ENCODE data around the gene SNCAIP.

The SNCAIP gene

GRCh38 chr5:122430319-122430586 is 118.2 kb downstream of the SNCAIP start:
- H3K4me3 Mint-ChIP-seq, result no peak overlapping the region
- no peaks in the 10 kb centered on the region for H3K36me3 Mint-ChIP-seq (ENCODE audit: low read depth)
- ATAC-seq (no peak), DNase-seq (no peak)
- H3K4me1 Mint-ChIP-seq, result no peaks in the 10 kb centered on the region
- H3K9me3 Mint-ChIP-seq, result peaks cover 8% of the 10 kb centered on the region
- H3K27me3 Mint-ChIP-seq, result no peaks in the 10 kb centered on the region
- H3K27ac Mint-ChIP-seq, result no peak overlapping the region

GRCh38 chr5:122431298-122431697 is 119.3 kb downstream of the SNCAIP start:
- no peak for DNase-seq
- H3K36me3 Mint-ChIP-seq (ENCODE audit: low read depth), result no peaks in the 10 kb centered on the region
- no peak for ATAC-seq
- no peaks in the 10 kb centered on the region for H3K4me1 Mint-ChIP-seq
- no peaks in the 10 kb centered on the region for H3K27me3 Mint-ChIP-seq
- no peak overlapping the region for H3K27ac Mint-ChIP-seq
- H3K9me3 Mint-ChIP-seq, result peaks cover 8% of the 10 kb centered on the region
- no peak overlapping the region for H3K4me3 Mint-ChIP-seq

GRCh38 chr5:122434205-122434970 is 122.4 kb downstream of the SNCAIP start:
- Mint-ChIP-seq H3K4me1 (no peaks in the 10 kb centered on the region), H3K36me3 (ENCODE audit: low read depth) (no peaks in the 10 kb centered on the region), H3K4me3 (no peak overlapping the region), H3K27ac (no peak overlapping the region), H3K9me3 (peaks cover 4% of the 10 kb centered on the region), H3K27me3 (no peaks in the 10 kb centered on the region)
- DNase-seq (no peak), ATAC-seq (no peak)

- peaks cover 4% of the 10 kb centered on the region for H3K9me3 Mint-ChIP-seq
- H3K27ac Mint-ChIP-seq, result no peak overlapping the region
- no peak for DNase-seq
- H3K36me3 Mint-ChIP-seq (ENCODE audit: low read depth), result no peaks in the 10 kb centered on the region
- no peaks in the 10 kb centered on the region for H3K27me3 Mint-ChIP-seq
- no peak overlapping the region for H3K4me3 Mint-ChIP-seq
- no peaks in the 10 kb centered on the region for H3K4me1 Mint-ChIP-seq
- ATAC-seq, result no peak
Observed at GRCh38 chr5:122435234-122435633, 123.2 kb downstream of the SNCAIP start.

GRCh38 chr5:122435761-122436160 is 123.7 kb downstream of the SNCAIP start:
- no peaks in the 10 kb centered on the region for H3K4me1 Mint-ChIP-seq
- peaks cover 4% of the 10 kb centered on the region for H3K9me3 Mint-ChIP-seq
- ATAC-seq (no peak), DNase-seq (no peak)
- H3K27ac Mint-ChIP-seq, result no peak overlapping the region
- no peak overlapping the region for H3K4me3 Mint-ChIP-seq
- no peaks in the 10 kb centered on the region for H3K36me3 Mint-ChIP-seq (ENCODE audit: low read depth)
- no peaks in the 10 kb centered on the region for H3K27me3 Mint-ChIP-seq

- H3K4me3 Mint-ChIP-seq, result no peak overlapping the region
- DNase-seq (no peak), ATAC-seq (no peak)
- no peak overlapping the region for H3K27ac Mint-ChIP-seq
- H3K4me1 Mint-ChIP-seq, result no peaks in the 10 kb centered on the region
- peaks cover 4% of the 10 kb centered on the region for H3K9me3 Mint-ChIP-seq
- peaks cover 2% of the 10 kb centered on the region for H3K27me3 Mint-ChIP-seq
- H3K36me3 Mint-ChIP-seq (ENCODE audit: low read depth), result no peaks in the 10 kb centered on the region
Observed at GRCh38 chr5:122436615-122437014, 124.6 kb downstream of the SNCAIP start.

- peaks cover 3% of the 10 kb centered on the region for H3K27me3 Mint-ChIP-seq
- H3K9me3 Mint-ChIP-seq, result no peaks in the 10 kb centered on the region
- ATAC-seq (no peak), DNase-seq (no peak)
- H3K27ac Mint-ChIP-seq, result no peak overlapping the region
- H3K4me1 Mint-ChIP-seq, result no peaks in the 10 kb centered on the region
- H3K4me3 Mint-ChIP-seq, result no peak overlapping the region
- no peaks in the 10 kb centered on the region for H3K36me3 Mint-ChIP-seq (ENCODE audit: low read depth)
Observed at GRCh38 chr5:122439645-122440044, 127.6 kb downstream of the SNCAIP start.

GRCh38 chr5:122442938-122443337 is 130.9 kb downstream of the SNCAIP start:
- ATAC-seq (peak; percentile 58), DNase-seq (no peak)
- no peaks in the 10 kb centered on the region for H3K4me1 Mint-ChIP-seq
- H3K27ac Mint-ChIP-seq, result no peak overlapping the region
- H3K36me3 Mint-ChIP-seq (ENCODE audit: low read depth), result no peaks in the 10 kb centered on the region
- no peak overlapping the region for H3K4me3 Mint-ChIP-seq
- peaks cover 3% of the 10 kb centered on the region for H3K27me3 Mint-ChIP-seq
- H3K9me3 Mint-ChIP-seq, result no peaks in the 10 kb centered on the region

- H3K4me1 Mint-ChIP-seq, result no peaks in the 10 kb centered on the region
- no peak overlapping the region for H3K4me3 Mint-ChIP-seq
- no peak overlapping the region for H3K27ac Mint-ChIP-seq
- no peak for ATAC-seq
- H3K9me3 Mint-ChIP-seq, result no peaks in the 10 kb centered on the region
- no peaks in the 10 kb centered on the region for H3K36me3 Mint-ChIP-seq (ENCODE audit: low read depth)
- H3K27me3 Mint-ChIP-seq, result peaks cover 3% of the 10 kb centered on the region
- no peak for DNase-seq
Observed at GRCh38 chr5:122444411-122444810, 132.4 kb downstream of the SNCAIP start.

- ATAC-seq, result no peak
- H3K36me3 Mint-ChIP-seq (ENCODE audit: low read depth), result no peaks in the 10 kb centered on the region
Observed at GRCh38 chr5:122445070-122445469, 133.0 kb downstream of the SNCAIP start.

GRCh38 chr5:122447072-122447471 is 135.0 kb downstream of the SNCAIP start:
- Mint-ChIP-seq H3K27ac (no peak overlapping the region), H3K4me3 (no peak overlapping the region)

More at GRCh38 chr5:122445070-122445469, 133.0 kb downstream of the SNCAIP start:
- Mint-ChIP-seq H3K27ac (no peak overlapping the region), H3K27me3 (peaks cover 3% of the 10 kb centered on the region), H3K4me3 (no peak overlapping the region), H3K9me3 (no peaks in the 10 kb centered on the region), H3K4me1 (no peaks in the 10 kb centered on the region)
- no peak for DNase-seq

GRCh38 chr5:122447879-122448278 is 135.8 kb downstream of the SNCAIP start:
- Mint-ChIP-seq H3K4me3 (no peak overlapping the region), H3K27me3 (no peaks in the 10 kb centered on the region), H3K27ac (no peak overlapping the region), H3K9me3 (no peaks in the 10 kb centered on the region), H3K4me1 (no peaks in the 10 kb centered on the region), H3K36me3 (ENCODE audit: low read depth) (no peaks in the 10 kb centered on the region)
- no peak for ATAC-seq
- DNase-seq, result no peak

More at GRCh38 chr5:122447072-122447471, 135.0 kb downstream of the SNCAIP start:
- DNase-seq, result no peak
- Mint-ChIP-seq H3K36me3 (ENCODE audit: low read depth) (no peaks in the 10 kb centered on the region), H3K27me3 (no peaks in the 10 kb centered on the region), H3K9me3 (no peaks in the 10 kb centered on the region), H3K4me1 (no peaks in the 10 kb centered on the region)
- ATAC-seq, result no peak

GRCh38 chr5:122454541-122454940 is 142.5 kb downstream of the SNCAIP start:
- H3K27me3 Mint-ChIP-seq, result no peaks in the 10 kb centered on the region
- H3K27ac Mint-ChIP-seq, result no peak overlapping the region
- no peaks in the 10 kb centered on the region for H3K36me3 Mint-ChIP-seq (ENCODE audit: low read depth)
- DNase-seq, result no peak
- no peak for ATAC-seq
- no peak overlapping the region for H3K4me3 Mint-ChIP-seq
- no peaks in the 10 kb centered on the region for H3K9me3 Mint-ChIP-seq
- no peaks in the 10 kb centered on the region for H3K4me1 Mint-ChIP-seq

- H3K9me3 Mint-ChIP-seq, result no peaks in the 10 kb centered on the region
- no peak overlapping the region for H3K4me3 Mint-ChIP-seq
- H3K4me1 Mint-ChIP-seq, result no peaks in the 10 kb centered on the region
- no peak for ATAC-seq
- no peak for DNase-seq
- H3K27ac Mint-ChIP-seq, result no peak overlapping the region
- no peaks in the 10 kb centered on the region for H3K27me3 Mint-ChIP-seq
- H3K36me3 Mint-ChIP-seq (ENCODE audit: low read depth), result no peaks in the 10 kb centered on the region
Observed at GRCh38 chr5:122455939-122456338, 143.9 kb downstream of the SNCAIP start.

GRCh38 chr5:122457178-122457826 is 145.3 kb downstream of the SNCAIP start:
- ATAC-seq (no peak), DNase-seq (no peak)
- H3K27ac Mint-ChIP-seq, result no peak overlapping the region
- no peaks in the 10 kb centered on the region for H3K9me3 Mint-ChIP-seq
- no peaks in the 10 kb centered on the region for H3K27me3 Mint-ChIP-seq
- H3K36me3 Mint-ChIP-seq (ENCODE audit: low read depth), result no peaks in the 10 kb centered on the region
- no peak overlapping the region for H3K4me3 Mint-ChIP-seq
- H3K4me1 Mint-ChIP-seq, result no peaks in the 10 kb centered on the region

Measured in activated naive CD8-positive, alpha-beta T cell treated with anti-CD3 and anti-CD28 coated beads, Interleukin-2, amount 50 U/mL, for 24 hours (primary cell).